Stimulated activated CD8-positive, alpha-beta memory T cell treated with anti-CD3 and anti-CD28 coated beads, Interleukin-2, amount 100 ng/mL, for 1 hour (primary cell): ENCODE measurements around the gene PRMT1.
"Not testable (repeated sequence)": the region's sequence is repeated elsewhere in the genome, so short reads cannot be mapped to it uniquely, and the experiment has no call there.

ENCODE experiments used
- DNase-seq, 2 donors: peaks; one replicate each; pipeline ENCODE4 v3.0.0-alpha.2; 2020; ENCODE audit warnings: low read depth in 2 of 2

Gene PRMT1

DNA sequence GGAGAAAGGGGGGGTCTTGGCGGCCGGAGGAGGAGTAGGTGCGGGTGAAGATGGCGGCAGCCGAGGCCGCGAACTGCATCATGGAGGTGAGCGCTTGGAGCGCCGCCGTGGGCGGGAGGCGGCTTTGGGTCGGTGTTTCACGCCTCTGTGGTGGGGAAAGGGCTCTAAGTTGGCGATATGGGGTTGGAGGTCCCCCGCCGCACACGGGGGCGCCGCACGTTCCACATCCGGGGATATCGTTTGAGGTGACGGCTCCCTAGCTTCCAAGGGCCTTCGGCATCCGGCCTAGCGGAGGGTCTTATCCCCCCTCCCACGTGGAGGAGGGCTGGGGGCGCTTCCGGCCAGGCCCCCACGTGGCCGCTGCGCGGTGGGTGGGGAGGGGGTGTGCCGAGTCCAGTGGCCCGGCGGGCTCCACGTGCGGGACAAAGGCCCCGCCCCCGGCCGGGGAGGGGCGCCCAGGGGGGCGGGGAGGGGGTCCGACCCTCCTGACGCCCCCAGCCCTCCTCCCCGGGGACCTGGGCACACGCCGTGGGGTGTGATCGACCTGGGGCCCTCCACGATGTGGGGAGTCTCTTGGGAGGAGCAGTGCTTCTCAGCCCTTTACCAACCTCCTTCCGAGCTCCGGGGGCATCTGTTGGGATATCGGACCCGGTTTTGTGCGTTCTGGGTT is at the start of gene PRMT1:
TSS of gene PRMT1 (plus strand) at position 41 of the 670 bp plus-strand sequence. CDS start at position 51, 10 bp downstream.
- DNase-seq, result no peak

DNA sequence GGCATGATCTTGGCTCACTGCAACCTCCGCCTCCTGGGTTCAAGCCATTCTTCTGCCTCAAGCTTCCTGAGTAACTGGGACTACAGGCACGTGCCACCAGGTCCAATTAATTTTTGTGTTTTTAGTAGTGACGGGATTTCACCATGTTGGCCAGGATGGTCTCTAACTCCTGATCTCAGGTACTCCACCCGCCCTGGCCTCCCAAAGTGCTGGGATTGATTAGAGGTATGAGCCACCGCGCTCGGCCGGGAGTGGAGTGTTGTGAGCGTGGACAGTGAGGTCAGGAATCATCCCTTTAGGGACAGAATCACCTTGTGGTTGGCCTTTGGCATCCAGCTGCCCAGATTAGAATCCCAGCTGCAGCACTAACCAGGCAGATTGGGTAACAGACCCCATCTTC is 47.4 kb upstream of the PRMT1 start:
- DNase-seq, result no peak

DNA sequence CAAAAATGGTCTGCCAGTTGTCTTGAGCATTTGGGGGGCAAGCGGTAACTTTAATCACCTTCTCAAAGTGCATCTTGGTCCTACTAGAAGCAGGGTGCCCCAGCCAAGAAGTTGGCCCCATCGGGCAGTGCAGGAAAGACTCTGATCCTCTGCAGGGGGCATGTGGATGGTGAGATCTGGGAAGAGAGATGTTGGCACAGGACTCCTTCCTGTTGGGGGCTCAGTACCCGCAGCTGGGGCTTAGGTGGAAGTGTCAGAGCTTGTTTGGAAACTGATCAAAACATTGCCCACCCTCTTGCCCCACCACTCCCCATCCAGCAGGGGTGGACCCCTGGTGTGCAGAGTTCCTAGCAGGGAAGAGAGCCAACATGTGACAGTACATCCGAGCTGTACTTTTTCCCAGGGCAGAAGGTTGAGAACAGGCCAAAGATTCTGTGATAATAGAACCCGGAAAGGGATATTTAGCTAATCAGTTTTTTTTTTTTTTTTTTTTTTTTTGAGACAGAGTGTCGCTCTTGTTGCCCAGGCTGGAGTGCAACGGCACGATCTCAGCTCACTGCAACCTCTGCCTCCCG is 46.0 kb upstream of the PRMT1 start:
- DNase-seq, result no peak

DNA sequence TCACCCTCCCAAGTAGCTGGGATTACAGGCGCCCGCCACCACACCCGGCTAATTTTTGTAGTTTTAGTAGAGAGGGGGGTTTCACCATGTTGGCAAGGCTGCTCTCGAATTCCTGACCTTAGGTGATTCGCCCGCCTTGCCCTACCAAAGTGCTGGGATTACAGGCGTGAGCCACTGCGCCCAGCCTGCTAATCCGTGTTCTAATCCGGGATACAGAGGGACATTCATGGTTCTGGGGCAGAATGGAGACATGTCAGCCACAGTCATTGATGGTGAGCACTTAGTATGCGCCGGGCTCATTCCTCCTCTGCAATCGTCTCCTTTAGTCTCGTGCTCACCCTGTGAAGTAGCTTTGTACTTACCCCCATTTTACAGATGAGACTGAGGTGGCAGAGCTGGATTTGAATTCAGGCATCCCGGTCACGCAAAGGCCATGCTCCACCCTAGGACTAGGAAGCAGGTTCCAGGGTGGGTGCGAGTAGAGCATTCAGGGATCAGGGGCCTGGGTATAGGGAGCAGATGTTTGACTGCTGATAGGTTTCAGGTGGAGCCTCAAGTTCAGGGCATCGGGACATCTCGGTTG is 45.4 kb upstream of the PRMT1 start:
- DNase-seq, result no peak

GRCh38 chr19:49632576-49632975 is 44.5 kb upstream of the PRMT1 start:
- no peak for DNase-seq

GRCh38 chr19:49633273-49633672 is 43.8 kb upstream of the PRMT1 start:
- not testable (repeated sequence) for DNase-seq

DNA sequence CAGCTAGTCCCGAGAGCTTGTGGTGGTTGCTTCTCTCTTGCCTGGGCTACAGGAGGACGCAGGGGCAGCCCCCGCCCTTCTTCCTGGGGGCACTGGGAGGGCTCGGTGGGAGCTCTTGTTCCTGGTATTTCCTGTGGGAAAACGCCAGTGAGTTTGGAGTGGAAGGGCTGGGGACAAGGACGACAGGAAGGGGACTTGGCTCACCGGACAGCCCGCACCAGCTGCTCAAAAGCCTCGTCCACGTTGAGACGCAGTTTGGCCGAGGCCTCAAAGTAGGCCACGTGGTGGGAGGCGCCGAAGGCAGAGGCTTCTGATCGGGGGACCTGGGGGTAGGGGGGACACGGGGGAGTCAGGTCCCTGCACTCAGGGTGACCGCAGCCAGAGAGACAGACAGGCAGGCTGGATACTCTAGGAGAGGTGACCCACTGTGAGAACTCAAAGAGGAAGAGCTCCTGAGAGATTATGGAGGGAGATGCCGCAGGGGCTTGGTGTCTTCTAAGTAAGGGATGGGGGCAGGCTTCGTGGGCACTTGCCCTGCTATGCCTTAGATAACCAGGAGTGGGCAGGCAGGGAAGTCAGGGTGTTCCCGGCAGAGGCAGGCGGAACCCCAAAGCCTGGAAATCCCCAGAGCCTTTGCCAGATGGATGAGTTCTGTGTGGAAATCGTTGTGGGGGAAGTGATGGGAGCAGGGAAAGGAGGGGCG is 41.4 kb upstream of the PRMT1 start:
- no peak for DNase-seq

DNA sequence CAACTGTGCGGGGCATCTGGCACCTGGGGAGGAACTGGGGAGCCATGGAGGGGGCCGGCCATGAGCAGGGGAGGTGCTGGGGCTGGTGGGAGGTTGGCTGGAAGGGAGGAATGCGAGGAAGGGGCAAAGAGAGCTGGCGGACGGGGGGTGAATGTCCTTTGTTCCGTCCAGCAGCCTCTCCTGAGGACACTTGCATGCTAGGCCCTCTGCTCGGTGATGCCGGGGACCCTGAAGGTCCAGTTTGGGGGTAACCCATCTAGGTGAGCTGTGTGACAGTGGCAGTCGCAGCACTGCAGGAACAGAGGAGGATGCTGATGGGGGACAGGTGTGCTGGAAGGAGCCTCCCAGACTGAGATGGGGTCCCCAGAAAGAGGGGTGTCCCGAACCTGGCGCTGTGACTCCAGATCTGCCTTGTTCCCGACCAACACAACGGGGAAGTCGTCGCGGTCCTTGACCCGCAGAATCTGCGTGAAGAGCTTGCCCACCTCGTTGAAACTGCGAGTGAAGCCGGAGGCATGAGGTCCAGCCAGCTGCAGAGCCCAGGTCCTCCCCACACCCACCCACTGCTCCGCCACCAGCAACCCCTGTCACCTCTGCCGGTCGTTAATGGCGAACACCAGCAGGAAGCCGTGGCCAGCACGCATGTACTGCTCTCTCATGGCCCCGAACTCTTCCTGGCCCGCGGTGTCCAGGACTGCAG is 40.7 kb upstream of the PRMT1 start:
- no peak for DNase-seq

DNA sequence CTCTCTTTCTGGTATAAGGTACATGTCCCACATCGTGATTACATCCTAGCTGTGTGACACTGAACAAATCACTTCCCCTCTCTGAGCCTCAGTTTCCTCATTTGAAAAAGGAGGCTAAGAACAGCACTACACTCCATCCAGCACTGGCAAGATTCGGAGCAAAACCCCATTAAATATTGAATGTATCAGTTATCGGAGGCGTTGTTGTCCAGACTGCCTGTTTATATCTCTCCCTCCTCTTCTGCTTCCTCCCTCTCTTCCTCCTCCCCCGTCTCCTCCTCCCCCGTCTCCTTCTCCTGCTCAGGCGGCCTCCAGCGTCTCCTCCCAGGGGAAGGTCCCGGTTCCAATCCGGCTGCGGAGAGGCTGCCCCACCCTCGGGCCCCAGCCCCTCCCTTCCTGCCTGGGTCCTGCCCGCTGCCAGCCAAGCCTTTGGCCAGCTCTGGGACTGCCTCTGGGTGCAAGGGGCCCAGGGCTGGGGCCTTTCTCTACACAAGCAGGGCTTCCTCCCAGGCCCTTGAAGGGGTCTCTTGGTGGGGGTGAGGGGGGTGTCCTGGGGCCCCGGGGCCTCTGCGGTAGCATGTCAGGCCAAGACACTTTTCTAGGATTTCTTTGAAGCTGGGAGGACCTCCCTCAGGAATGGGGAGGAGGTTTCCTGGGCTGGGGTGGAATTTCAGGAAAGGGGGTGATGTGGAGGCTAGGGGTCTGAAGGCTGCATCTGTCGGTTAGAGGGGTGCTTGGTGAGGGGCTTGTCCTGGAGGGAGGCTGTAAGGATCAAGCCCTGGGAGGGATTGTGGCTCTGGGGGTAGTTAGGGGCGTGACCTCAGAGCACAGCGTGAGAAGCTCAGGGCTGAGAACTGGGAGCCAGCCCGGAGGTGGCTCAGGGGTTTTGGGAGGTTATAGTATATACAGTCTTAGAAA is 39.0 kb upstream of the PRMT1 start:
- no peak for DNase-seq

GRCh38 chr19:49639401-49640112 is 37.5 kb upstream of the PRMT1 start:
- DNase-seq, result no peak

GRCh38 chr19:49640113-49640898 is 36.8 kb upstream of the PRMT1 start, which contains the start of gene RRAS:
Gene RRAS (minus strand): TSS chr19:49640143. CDS start chr19:49640098, 45 bp downstream.
- DNase-seq, result peak; percentile 98 to 99

DNA sequence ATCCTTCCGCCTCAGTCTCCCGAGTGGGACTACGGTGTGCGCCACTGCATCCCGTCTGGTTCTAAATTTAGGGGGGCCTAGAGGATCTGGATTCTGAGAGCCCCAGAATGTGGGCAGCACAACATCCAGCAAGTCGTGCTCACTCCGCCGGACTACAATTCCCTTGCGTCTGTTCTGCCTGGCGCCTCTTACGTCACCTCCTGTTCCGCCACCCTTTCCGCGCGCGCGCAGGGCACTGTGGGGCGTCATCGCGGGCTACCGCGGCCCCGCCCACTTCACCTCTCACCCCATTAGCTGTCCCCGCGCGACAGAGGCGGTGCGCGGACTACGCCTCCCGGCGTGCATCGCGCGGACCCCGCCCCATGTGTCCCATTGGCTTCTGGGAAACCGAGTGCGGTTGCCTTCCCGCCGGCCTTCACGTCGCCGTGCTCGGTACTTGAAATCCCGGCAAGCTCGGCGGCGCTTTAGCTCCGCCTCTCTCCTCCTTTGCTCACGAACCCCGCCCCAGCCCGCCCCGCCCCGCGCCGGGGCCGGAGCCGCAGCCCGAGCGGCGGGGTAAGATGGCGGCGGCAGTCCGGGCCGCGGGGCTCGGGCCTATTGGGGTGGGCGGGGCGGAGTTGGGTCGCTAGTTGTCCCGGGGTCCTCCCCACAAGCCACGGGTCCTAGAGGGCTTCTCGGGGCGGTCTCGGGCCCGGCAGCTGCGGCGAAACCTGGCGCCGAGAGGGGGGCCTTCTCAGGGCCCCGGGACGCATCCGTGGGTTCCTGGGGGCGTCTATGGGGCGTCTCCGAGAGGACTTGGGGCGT is 35.2 kb upstream of the PRMT1 start, which contains the start of gene SCAF1:
TSS of gene SCAF1 (plus strand) at position 522 of the 804 bp plus-strand sequence. CDS start 2,818 bp downstream, outside the sequence.
- DNase-seq, result peak; percentile 98 to 99

DNA sequence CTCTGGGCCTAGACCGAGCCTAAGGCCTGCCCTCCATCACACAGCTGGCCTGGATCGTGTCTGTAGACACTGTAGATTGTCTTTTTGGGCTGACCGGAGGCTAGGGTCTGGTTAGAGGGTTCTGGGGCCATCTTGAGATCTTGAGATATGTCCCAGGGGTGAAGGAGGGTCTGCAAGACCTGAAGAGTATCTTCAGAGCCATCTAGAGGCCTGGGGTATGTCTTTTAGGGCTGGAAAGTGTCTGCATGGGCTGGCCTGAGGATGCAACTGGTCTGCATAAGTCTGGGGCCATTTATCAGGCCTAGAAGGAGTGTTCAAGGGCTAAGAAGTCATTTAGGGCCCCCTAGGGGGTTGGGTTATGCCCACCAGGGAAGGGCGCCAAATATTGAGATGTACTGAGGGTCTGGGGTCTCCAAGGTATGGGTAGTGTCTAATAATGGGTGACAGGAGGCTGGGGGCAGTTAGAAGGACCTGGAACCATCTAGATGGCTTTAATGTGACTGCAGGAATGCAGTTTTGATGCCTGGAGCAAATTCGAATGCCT is 34.5 kb upstream of the PRMT1 start:
- no peak for DNase-seq

GRCh38 chr19:49643466-49643865 is 33.6 kb upstream of the PRMT1 start:
- no peak for DNase-seq

GRCh38 chr19:49645592-49645991 is 31.5 kb upstream of the PRMT1 start:
- no peak for DNase-seq

GRCh38 chr19:49645995-49646394 is 31.1 kb upstream of the PRMT1 start:
- no peak for DNase-seq

DNA sequence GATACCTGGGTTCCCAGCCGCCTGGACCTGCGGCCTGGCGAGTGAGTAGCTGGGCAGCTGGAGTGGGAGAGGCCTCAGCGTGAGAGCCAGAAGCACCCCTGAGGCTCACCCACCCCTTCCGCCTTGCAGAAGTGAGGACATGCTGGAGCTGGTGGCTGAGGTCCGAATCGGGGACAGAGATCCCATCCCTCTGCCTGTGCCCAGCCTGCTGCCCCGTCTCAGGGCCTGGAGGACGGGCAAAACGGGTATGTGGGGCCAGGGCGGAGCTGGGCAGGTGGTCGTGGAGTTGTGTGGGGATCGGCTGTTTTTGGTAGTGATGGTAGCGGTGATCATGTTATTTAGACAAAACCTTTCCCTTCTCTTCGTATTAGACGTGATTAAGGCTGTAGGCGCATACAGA is 30.5 kb upstream of the PRMT1 start:
- no peak for DNase-seq
